Endothelial cell of umbilical vein (primary cell): ENCODE measurements around the gene GRID2. TPM values are rescaled to one million over a fixed set of nuclear protein-coding genes. Genes with fewer than 3 reads are reported as not detected.

ENCODE experiments used
- BruUV-seq: library from RNA; stranded (reverse); fragments of 400-500 nt; replicated peaks from 2 replicates; lab custom pipeline; 2021; lab: Mats Ljungman, UMichigan
- CTCF ChIA-PET: fragments of 300-600, 350-600 bp; sonication (Branson Sonifier 250); formaldehyde crosslinking; loops from one replicate; lab custom pipeline; 2021; ENCODE audit warnings: antibody characterized with exemption, inconsistent platforms; lab: Charles Lee
- POLR2A ChIA-PET: fragments of 300-600, 350-600 bp; sonication (Branson Sonifier 250); formaldehyde crosslinking; loops from one replicate; lab custom pipeline; 2021; ENCODE audit warnings: antibody characterized with exemption, inconsistent platforms; lab: Charles Lee
- DNase-seq: peaks from one replicate; pipeline ENCODE4 v3.0.0-alpha.2; 2011; ENCODE audit warnings: low read depth, low spot score
- FAIRE-seq: peaks from 2 replicates; lab custom pipeline; 2011; peaks lifted over from hg19 to GRCh38; lab: Jason Lieb, UNC
- H2AFZ ChIP-seq: 2 replicates; pipeline ENCODE4 v1.6.0; 2012; ENCODE audit warnings: low read depth, low read length, control low read depth, inconsistent platforms
- H3K27ac ChIP-seq: 2 replicates; pipeline ENCODE4 v1.5.1; 2011; ENCODE audit warnings: low read depth, mild to moderate bottlenecking, control low read depth, low read length, moderate library complexity; ENCODE audit not compliant: insufficient read depth
- H3K27me3 ChIP-seq, 2 experiments: 2 replicates each; pipeline versions ENCODE4 v1.6.0 to v1.6.1; 2011; ENCODE audit warnings: low read length in 2 of 2, mixed read lengths in 1 of 2; ENCODE audit not compliant: control insufficient read depth in 2 of 2, insufficient read depth in 2 of 2
- H3K36me3 ChIP-seq, 2 experiments: 2 replicates in 1 of 2; 3 replicates in 1 of 2; pipeline ENCODE4 v1.5.1; 2011; ENCODE audit warnings: low read length in 2 of 2, mild to moderate bottlenecking in 1 of 2, moderate library complexity in 1 of 2; ENCODE audit not compliant: control insufficient read depth in 2 of 2, insufficient read depth in 2 of 2; ENCODE audit errors: extremely low read depth in 1 of 2
- H3K4me1 ChIP-seq: 3 replicates; pipeline ENCODE4 v1.5.1; 2011; ENCODE audit warnings: mild to moderate bottlenecking, low read length; ENCODE audit not compliant: control insufficient read depth, insufficient read depth; ENCODE audit errors: extremely low read depth
- H3K4me2 ChIP-seq: 2 replicates; pipeline ENCODE4 v1.6.1; 2011; ENCODE audit warnings: low read length, control low read depth, mixed read lengths; ENCODE audit not compliant: insufficient read depth
- H3K4me3 ChIP-seq, 3 experiments: fragments of 200-600 bp in 1 of 3; sonication (generic), shearing (Covaris generic) in 1 of 3; replicated peaks in 1 of 3; 2 replicates each; pipeline ENCODE4 v1.5.1; 2011 to 2016; ENCODE audit warnings: control low read depth in 3 of 3, low read length in 3 of 3, mild to moderate bottlenecking in 2 of 3, inconsistent platforms in 1 of 3, low read depth in 1 of 3, moderate library complexity in 1 of 3; ENCODE audit not compliant: insufficient read depth in 1 of 3
- H3K79me2 ChIP-seq: 2 replicates; pipeline ENCODE4 v1.6.0; 2012; ENCODE audit warnings: low read length, inconsistent platforms; ENCODE audit not compliant: control insufficient read depth, insufficient read depth
- H3K9ac ChIP-seq: replicated peaks from 2 replicates; pipeline ENCODE3; 2011; ENCODE audit warnings: low read length, control low read depth; ENCODE audit not compliant: insufficient read depth; ENCODE audit errors: extremely low read depth
- H3K9me1 ChIP-seq: replicated peaks from 3 replicates; pipeline ENCODE4 v1.6.0; 2011; ENCODE audit warnings: mild to moderate bottlenecking, low read length; ENCODE audit not compliant: control insufficient read depth, insufficient read depth; ENCODE audit errors: extremely low read depth
- H3K9me3 ChIP-seq: replicated peaks from 2 replicates; pipeline ENCODE4 v1.5.1; 2012; ENCODE audit warnings: low read length, inconsistent platforms; ENCODE audit not compliant: control insufficient read depth, insufficient read depth
- H4K20me1 ChIP-seq: replicated peaks from 2 replicates; pipeline ENCODE3; 2011; ENCODE audit warnings: mild to moderate bottlenecking, low read length; ENCODE audit not compliant: control insufficient read depth, insufficient read depth; ENCODE audit errors: extremely low read depth
- EZH2 ChIP-seq: IDR thresholded peaks from 2 replicates; pipeline ENCODE4 v1.6.1; 2012; ENCODE audit warnings: borderline replicate concordance, low read depth, mild to moderate bottlenecking, moderate library complexity, low read length, inconsistent platforms; ENCODE audit not compliant: severe bottlenecking
- FOS ChIP-seq: IDR thresholded peaks from 2 replicates; pipeline ENCODE4 v1.6.1; 2011; ENCODE audit warnings: mild to moderate bottlenecking, low read length, moderate library complexity, borderline replicate concordance; ENCODE audit not compliant: insufficient read depth
- GATA2 ChIP-seq: IDR thresholded peaks from 2 replicates; pipeline ENCODE4 v1.7.0; 2011; ENCODE audit warnings: low read depth, mild to moderate bottlenecking, moderate library complexity, mixed read lengths, low read length; ENCODE audit not compliant: insufficient read length, insufficient read depth
- JUN ChIP-seq: IDR thresholded peaks from 2 replicates; pipeline ENCODE4 v1.6.1; 2011; ENCODE audit warnings: borderline replicate concordance, low read depth; ENCODE audit not compliant: insufficient read length, insufficient read depth
- MYC ChIP-seq: IDR thresholded peaks from one replicate; pipeline ENCODE4 v1.6.1; 2011; ENCODE audit warnings: mild to moderate bottlenecking, low read depth, low read length
- POLR2A ChIP-seq: IDR thresholded peaks from 2 replicates; pipeline ENCODE4 v1.6.1; 2012; ENCODE audit warnings: low read depth, mild to moderate bottlenecking, control low read depth, low read length
- POLR2AphosphoS5 ChIP-seq: IDR thresholded peaks from 2 replicates; pipeline ENCODE4 v1.6.1; 2012; ENCODE audit warnings: low read depth, mild to moderate bottlenecking, control low read depth, low read length, moderate library complexity; ENCODE audit not compliant: insufficient read depth
- dilution Hi-C: fragments of 300-500 bp; cut with MboI; formaldehyde crosslinking; loops from one replicate; pipeline ENCODE4 v1.15.0; 2019; ENCODE audit warnings: low sequenced_read_pairs; ENCODE audit not compliant: extremely low pct_ligation_motif_present
- intact Hi-C: fragments of 100-400 bp; cut with micrococcal nuclease; formaldehyde crosslinking; loops from one replicate; pipeline ENCODE4 v1.10.0; 2022
- polyA plus RNA-seq, 4 experiments: library from polyadenylated mRNA; depleted of rRNA in 3 of 4; stranded (reverse) in 3 of 4; unstranded in 1 of 4; fragments of >200 nt; gene quantifications; 2 replicates each; pipeline versions ENCODE4 v1.2.1 to v1.2.3, GENCODE V29; 2011 to 2012; ENCODE audit warnings: missing spikeins in 1 of 4
- total RNA-seq: library from RNA; stranded (reverse); gene quantifications from 2 replicates; pipeline ENCODE4 v1.2.3, GENCODE V29; 2021
- TF ChIP-seq, protein P1 (sequence below): IDR thresholded peaks from 2 replicates; pipeline ENCODE4 v1.6.1; 2011; ENCODE audit not compliant: insufficient read depth, insufficient read length
- TF ChIP-seq, protein P2 (sequence below), 2 donors: IDR thresholded peaks; 1 replicate in 1 of 2; 2 replicates in 1 of 2; pipeline ENCODE4 v1.5.1; 2011; ENCODE audit warnings: low read length in 2 of 2, mild to moderate bottlenecking in 2 of 2, moderate library complexity in 2 of 2, control low read depth in 1 of 2, inconsistent platforms in 1 of 2, low read depth in 1 of 2; ENCODE audit not compliant: insufficient read depth in 1 of 2; ENCODE audit errors: extremely low read depth in 1 of 2

The GRID2 gene
- total and polyA plus RNA-seq, 2 donors (not counting 3 experiments of a cell fraction or from before 2014, with no cell fraction given), result not detected

DNA sequence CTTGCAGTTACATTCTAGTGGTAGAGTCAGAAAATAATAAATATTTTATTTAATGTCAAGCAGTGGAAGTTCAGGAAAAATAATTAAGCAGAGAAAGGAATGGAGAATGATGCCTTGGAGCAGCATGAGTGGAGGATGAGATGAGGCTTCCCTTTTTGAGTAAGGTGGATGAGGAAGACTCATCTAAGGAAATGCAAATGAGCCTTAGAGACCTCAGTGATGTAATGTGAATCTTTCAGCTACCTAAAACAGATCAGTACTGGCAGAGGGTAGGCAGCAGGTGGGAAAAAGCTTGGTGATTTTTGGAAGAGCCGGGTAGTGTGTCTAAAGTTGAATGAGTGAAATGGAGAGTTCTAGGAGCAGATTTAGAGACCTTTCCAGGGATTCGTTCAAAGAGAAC is 118.2 kb downstream of the GRID2 start:
- H3K27me3 ChIP-seq, result no peaks in the 10 kb centered on the region
- intact Hi-C loops (no loop called here), dilution Hi-C loops (no loop called here)
- no peaks in the 10 kb centered on the region for H3K9me3 ChIP-seq
- H3K4me1 ChIP-seq, result no peaks in the 10 kb centered on the region
- H3K9ac ChIP-seq, result no peak overlapping the region
- TF ChIP-seq EZH2 (no peak), POLR2A (no peak), JUN (no peak), GATA2 (no peak), FOS (no peak), MYC (no peak), POLR2AphosphoS5 (no peak)
- TF ChIP-seq, protein P1, sequence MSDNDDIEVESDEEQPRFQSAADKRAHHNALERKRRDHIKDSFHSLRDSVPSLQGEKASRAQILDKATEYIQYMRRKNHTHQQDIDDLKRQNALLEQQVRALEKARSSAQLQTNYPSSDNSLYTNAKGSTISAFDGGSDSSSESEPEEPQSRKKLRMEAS, result no peak
- TF ChIP-seq, protein P2, sequence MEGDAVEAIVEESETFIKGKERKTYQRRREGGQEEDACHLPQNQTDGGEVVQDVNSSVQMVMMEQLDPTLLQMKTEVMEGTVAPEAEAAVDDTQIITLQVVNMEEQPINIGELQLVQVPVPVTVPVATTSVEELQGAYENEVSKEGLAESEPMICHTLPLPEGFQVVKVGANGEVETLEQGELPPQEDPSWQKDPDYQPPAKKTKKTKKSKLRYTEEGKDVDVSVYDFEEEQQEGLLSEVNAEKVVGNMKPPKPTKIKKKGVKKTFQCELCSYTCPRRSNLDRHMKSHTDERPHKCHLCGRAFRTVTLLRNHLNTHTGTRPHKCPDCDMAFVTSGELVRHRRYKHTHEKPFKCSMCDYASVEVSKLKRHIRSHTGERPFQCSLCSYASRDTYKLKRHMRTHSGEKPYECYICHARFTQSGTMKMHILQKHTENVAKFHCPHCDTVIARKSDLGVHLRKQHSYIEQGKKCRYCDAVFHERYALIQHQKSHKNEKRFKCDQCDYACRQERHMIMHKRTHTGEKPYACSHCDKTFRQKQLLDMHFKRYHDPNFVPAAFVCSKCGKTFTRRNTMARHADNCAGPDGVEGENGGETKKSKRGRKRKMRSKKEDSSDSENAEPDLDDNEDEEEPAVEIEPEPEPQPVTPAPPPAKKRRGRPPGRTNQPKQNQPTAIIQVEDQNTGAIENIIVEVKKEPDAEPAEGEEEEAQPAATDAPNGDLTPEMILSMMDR (IDR thresholded peaks at IDR 0.05; ENCODE audit: extremely low read depth in 1 of 2, insufficient read depth in 1 of 2, low read depth in 1 of 2, low read length in 2 of 2), result no peak
- no peak overlapping the region for H2AFZ ChIP-seq
- H3K4me2 ChIP-seq, result no peak overlapping the region
- H3K27ac ChIP-seq, result no peak overlapping the region
- ChIA-PET POLR2A (no interaction called here), CTCF (interaction anchor here (1.5 kb wide), 1 partner anchor 9 kb away, joined by 3 read pairs; no protein-coding TSS in a partner anchor)
- no peak for DNase-seq
- H3K79me2 ChIP-seq, result no peaks in the 10 kb centered on the region
- H3K9me1 ChIP-seq, result no peaks in the 10 kb centered on the region
- no peak overlapping the region for H3K4me3 ChIP-seq
- no peaks in the 10 kb centered on the region for H3K36me3 ChIP-seq
- no peaks in the 10 kb centered on the region for H4K20me1 ChIP-seq
- FAIRE-seq, result no peak
- no TSS peak for BruUV-seq
